GM18907 (cell line): ENCODE results near the gene SEZ6L.
"Not testable (repeated sequence)": the region's sequence is repeated elsewhere in the genome, so short reads cannot be mapped to it uniquely, and the experiment has no call there.

ENCODE experiments used
- ATAC-seq: cut with Tn5 transposase; IDR thresholded peaks from one replicate; pipeline ENCODE4 v1.9.1; 2021; ENCODE audit warnings: mild to moderate bottlenecking, moderate library complexity; ENCODE audit not compliant: unreplicated experiment

SEZ6L gene

DNA sequence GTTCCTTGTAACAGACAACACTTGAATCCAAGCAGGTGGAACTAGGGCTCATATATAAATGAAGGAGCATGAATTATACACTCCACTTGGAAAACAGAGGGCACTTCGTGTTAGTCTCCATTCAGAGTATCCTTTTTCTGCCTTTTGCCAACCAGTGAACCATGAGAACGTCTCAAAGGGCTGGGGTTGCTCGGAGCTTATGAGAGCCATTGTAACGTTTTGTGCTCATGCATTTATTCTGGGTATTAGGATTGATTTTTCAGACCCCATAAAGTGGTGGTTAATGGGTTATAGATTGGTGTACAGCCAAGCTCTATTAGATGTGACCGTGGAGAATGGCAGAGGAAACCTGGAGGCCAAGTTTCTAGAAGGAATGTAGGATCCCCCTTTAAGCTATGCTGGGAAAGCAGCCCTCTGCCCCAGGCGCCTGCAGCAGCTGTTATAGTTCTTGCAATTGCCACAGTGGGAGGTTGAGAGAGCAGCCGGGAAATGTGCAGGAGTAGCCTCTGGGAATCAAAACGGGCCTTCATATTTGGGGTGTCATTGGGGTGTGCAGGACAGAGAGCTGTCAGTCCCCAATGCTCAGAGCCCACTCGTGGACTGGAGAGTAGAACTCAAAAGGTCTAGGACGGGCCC, 205.2 kb downstream of the SEZ6L start:
- ATAC-seq, result no peak

DNA sequence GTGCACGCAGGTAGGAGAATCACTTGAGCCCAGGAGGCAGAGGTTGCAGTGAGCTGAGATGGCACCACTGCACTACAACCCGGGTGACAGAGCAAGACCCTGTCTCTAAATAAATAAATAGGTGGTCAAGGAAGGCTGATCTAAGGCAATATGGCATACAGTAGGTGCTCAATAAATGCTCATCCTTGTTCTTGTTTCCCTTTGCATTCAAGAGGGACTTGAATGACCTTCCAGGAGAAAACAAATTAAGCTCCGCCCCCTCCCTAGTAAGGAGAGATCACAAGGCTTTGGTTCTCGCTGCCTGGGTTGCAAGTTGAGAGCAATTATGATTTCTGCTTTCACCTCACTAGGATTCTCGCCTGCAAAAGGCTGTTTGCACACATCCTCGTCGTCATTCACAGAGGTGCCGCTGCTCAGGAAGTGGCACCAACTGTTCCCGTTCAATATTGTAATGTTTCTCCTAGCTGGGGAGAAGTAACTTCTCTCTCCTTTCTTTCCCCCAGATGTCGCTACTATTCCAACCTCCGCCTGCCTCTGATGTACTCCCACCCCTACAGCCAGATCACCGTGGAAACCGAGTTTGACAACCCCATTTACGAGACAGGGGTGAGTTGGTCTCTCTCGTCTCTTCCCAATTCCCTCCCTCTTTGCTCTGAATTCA, 208.0 kb downstream of the SEZ6L start:
- no peak for ATAC-seq

DNA sequence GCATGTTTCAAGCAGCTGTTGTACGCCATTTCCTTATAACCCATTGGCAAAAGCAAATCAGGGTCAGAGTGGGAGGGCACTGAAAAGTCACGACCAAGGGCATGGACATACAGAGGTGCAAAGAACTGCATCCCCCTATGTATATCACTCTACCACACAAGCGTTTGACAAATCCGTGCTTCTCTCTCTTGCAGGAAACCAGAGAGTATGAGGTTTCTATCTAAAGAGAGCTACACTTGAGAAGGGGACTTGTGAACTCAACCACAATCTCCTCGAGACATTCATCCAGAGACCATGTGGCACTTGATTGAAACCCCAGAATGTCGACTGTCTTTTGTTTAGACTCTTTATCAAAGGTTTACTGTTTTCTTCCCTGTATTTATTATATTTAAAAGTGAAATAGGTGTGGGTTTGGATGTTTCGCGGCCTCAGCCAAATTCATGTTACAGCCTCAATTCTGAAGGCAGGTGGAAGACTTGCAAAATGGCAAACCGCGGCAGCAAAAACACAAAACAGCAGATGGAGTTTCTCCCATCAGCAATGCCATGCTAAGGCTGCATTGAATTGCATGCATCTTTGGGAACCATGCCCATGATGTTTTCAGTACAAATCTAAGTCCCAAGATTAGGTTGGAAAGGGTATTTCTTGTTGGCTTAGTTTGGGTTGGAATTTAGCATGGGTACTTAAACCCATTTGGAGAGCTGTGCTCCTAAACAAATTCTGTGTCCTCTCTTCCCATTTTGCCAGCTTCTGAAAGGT, 211.0 kb downstream of the SEZ6L start:
- ATAC-seq, result no peak

DNA sequence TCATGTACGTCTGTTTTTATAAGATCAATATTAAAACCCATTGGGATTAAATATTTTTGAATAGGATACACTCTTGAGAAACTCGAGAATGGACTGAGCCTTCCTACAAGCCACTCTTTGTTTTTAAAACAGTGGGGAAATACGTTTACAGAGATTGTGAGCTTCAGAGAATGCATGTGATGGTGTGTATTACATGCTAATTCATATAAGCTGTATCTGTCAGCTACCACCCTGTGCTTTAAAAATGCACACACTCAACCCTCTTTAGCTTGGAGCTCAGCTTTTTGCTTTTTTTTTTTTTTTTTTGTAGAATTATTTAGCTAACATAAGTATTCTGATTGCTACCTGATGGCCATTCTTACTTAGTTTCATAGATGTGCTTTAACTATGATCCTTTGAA, 213.5 kb downstream of the SEZ6L start:
- ATAC-seq, result no peak

DNA sequence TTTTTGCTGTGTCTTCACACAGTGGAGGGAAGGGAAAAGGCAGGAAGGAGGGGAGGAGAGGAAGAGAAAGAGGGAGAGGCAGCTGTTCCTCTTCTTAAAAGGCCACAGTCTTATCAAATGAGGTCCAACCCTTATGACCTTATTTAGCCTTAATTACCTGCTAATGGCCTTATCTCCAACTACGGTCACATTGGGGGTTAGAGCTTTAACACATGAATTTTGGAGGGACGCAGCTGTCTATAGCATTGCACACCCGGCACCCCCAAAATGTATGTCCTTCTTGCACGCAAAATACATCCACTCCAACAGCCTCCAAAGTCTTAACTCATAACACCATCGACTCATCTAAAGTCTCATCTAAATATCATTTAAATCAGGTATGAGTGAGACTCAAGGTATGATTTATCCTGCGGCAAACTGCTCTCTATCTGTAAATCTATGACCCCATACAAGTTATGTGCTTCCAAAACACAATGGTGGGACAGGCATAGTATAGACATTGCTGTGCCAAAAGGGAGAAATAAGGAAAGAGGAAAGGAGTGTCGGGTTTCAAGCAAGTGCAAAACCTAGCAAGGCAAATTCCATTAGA, 214.8 kb downstream of the SEZ6L start:
- ATAC-seq, result no peak

DNA sequence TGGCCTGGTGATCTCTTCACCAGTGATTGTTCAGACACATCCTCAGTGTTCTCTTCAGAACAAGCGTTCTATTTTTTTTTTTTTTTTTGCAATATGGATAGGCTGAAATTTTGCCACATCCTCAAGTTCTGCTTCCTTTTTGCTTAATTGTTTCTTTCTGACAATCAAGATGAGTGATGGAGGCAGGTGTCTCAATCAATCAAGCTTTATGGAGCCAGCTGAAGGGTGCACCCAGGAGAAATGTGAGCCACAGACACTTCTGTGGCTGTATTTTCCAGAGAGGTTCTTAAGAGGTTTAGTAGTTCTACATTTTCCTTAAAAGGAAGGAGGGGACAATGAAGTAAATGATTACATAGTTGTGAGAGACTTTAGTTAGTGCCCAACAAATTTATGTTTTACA, 215.9 kb downstream of the SEZ6L start:
- ATAC-seq, result no peak

DNA sequence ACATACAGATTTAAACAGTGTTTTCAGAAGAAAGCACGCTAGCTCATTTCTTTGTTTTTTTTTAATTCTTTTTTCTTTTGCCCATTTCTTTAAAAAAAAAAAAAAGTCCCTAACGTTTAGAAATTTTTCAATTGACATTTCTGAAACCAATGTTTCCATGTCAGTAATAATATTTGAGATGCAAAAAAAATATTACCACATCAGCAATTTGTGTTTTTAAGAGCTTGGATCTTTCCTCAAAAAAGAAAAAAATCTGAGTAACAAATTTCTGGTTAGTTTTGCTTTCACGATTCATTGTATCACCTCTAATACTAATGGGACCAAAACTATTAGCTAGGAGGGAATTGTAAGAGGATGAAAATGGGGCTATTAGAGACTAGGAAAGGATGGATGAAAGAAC, 219.9 kb downstream of the SEZ6L start:
- ATAC-seq, result no peak

DNA sequence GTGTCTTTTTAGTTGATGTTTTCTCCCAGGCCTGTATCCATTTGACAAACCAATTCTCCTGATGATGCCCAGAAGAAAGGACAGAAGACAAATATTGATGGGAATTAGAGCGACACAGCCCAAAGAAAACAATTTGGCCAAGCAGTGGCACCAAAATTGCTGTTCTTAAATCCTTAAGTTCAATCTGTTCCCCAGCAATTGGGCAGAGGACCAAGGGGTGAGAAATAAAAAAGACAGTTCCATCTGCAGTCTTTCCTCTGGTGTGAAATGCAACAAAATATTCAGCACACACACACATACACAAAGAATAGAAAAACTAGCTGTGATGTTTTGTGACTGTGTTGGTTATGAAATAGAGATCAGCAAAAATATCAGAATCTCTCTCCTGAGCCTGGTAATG, 221.8 kb downstream of the SEZ6L start:
- no peak for ATAC-seq

DNA sequence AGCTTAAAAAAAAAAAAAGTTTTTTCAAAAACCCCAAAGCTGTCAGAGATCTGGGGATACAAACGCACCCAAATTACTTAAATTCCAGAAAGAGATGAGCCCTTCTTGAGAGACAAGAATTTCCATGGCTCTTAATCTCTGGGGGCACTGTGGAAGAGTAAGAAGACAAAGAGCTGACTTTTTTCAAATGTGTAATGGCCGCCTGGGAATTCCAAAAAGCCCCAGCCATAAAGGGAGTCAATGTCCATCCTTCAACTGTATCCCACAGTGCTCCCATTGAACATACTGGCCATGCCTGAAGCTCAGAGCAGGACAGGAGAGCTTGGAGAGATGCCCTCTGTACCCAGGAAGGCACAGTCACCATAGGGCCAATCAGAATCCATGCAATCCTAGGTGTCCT, 222.4 kb downstream of the SEZ6L start:
- ATAC-seq, result no peak

DNA sequence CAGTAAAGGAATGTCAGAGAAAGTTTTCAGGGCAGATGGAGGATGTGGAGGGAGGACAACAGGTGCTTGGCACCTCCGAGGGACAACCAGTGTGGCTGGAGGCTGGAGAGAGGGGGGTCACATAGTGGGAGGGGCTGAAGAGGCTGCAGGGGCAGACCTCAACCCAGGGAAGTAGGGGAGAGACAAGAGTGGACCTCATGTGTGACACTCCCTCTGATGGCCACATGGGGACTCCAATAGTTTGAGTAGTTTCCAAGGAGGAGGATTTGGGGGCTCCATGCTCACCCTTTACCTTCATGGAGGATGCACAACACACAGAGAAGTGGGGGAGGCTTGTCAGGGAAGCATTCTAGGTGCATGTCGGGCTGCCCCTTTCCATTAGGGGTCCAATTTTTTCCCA, 224.7 kb downstream of the SEZ6L start:
- no peak for ATAC-seq

DNA sequence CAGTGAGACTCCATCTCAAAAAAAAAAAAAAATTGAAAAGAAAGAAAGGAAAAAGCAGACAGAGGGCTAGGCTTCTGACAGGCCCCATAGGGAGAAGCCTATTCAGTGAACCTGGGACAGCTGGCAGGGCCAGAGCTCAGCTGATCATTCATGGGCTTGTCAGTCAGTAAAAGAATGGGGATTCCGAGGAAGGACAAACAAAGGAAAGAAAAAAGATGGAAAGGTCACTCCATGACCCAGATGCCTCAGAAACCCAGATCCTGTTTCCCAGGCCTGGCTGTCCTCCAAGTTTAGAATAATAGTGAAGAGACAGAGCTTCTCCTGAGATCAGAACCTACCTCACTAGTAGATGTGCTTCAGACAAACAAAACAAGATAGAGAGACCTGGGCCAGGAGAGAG, 225.5 kb downstream of the SEZ6L start:
- no peak for ATAC-seq

DNA sequence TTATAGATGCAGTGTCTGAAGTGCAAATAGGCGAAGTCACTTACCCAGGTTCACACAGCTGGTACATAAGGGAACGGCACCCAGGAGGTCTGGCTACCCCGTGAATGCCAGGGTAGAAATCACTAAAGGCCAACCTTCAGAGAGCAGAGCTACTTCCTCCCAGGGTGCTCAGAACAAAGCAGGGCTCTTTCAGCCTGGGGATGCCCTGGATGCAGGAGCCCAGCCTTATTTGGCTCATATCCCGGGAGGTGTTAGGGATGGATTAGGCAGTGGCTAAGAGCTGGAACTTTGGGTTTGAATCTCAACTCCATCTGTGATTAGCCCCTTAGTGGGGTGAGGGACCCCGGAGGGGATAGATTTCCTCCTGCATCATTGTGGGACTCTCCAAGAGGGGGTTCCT, 226.7 kb downstream of the SEZ6L start:
- ATAC-seq, result no peak

DNA sequence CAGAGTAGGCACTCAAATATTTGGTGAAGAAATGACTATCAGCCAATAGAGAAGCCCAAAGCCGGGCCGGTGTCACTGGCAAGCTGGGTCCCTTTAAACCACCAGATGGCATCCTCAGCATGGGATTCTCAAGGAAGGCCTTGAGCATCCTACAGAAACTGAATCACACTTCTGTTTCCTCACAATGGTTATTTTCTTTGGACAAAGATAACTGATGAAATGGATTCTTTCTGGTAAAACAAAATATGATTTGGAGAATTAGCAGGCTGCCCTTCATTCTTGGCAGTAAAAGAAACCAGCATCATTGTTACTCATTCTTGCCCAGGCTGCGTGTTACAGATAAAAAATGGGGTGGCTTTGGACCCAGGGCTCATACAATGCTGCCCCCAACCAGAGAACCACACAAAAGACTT, 229.5 kb downstream of the SEZ6L start:
- ATAC-seq, result no peak

DNA sequence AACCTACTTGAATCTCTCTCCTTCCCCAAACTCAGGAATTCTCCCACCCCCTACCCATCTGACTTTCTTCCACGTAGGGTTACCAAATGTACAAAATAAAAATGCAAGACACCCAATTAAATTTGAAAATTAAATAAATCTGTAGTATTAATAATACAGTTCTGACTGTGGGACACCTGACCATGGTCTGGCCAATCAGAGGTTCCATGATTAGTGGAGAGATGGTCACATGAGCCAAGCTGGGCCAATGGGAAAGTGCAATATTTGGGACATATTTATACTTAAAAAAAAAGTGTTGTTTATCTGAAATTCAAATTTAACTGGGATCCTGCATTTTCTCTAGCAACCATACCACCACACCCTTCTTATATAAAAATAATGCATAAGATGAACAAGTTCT, 230.0 kb downstream of the SEZ6L start:
- no peak for ATAC-seq

DNA sequence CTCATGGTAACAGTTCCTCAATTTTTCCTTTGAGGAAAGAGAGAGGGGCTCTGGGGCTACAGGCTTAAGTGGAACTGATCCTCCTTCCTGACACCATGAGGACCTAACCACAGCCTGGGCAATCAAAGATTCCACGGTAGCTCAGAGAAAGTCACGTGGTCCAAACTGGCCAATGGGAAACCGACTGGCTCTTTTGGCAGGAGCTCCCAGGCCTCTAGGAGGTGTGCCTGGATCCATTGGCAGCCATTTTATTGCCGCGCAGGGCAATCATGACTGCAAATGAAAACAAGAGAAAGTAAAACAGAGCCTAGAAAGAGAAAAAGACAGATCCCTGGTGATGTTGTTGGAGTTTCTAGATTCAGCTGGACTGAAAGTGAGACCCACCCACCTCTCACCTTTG, 232.5 kb downstream of the SEZ6L start:
- ATAC-seq, result no peak

DNA sequence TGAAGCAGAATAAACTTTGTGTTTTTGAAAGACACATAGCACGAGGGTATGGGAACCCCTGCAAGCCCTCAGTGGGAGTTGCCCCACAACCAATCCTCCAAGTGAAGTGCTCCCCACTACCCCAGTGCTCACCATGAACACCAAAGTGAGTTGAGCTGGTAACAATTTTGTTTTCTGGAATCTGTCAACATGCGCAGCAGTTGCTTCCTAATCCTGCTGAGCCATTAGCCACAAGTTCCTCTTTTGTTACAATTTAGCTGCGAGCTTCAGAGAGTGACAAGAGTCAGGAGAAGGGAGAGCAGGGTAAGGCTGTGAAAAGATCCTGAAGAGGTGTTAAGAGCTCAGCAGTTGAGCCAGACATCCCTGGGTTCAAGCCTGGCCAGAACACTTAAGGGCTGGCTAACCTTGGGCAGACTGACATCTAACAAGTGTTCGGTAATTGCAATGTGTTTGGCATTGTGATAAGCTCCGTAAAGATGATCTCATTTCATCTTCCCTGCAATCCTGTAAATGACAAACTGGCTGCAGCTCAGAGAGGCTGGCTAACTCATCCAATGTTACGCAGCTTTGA, 235.7 kb downstream of the SEZ6L start:
- ATAC-seq, result no peak

DNA sequence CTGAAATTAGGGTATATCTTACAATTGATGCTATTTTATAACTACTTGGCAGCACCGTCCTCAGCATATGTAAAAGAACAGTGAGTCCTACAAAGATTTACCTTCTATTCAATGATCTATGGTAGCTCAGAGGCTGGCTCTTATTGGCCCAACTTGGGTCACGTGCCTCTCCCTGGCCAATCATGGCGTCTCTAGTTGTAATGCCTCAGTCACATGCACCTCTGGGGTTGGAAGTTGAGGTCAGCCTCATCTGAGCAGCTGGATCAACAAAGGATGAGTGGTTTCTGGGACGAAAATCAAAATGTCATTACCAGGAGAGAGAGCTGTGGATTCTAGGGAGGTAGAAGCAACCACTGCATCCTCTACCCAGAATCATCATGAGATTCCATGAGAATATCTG, 236.9 kb downstream of the SEZ6L start:
- no peak for ATAC-seq

DNA sequence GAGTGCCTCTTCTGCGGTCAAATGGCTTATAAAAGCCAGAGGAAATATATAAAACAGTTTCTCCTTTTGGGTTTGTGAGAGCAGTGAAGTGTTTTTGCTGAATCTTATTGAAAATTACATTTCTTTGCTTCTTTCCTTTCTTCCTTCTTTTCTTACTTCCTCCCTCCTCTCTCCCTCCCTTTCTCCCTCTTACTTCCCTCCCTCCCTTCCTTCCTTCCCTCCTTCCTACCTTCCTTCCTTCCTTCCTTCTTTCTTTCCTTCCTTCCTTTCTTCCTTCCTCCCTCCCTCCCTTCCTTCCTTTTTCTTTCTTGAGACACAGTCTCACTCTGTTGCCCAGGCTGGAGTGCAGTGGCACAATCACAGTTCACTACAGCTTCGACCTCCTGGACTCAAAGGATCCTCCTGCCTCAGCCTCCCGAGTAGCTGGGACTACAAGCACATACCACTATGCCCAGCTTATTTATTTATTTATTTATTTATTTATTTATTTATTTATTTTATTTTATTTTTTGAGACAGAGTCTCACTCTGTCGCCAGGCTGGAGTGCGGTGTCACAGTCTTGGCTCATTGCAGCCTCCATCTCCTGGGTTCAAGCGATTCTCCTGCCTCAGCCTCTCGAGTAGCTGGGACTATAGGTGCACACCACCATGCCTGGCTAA, 239.4 kb downstream of the SEZ6L start:
- ATAC-seq, result not testable (repeated sequence)

DNA sequence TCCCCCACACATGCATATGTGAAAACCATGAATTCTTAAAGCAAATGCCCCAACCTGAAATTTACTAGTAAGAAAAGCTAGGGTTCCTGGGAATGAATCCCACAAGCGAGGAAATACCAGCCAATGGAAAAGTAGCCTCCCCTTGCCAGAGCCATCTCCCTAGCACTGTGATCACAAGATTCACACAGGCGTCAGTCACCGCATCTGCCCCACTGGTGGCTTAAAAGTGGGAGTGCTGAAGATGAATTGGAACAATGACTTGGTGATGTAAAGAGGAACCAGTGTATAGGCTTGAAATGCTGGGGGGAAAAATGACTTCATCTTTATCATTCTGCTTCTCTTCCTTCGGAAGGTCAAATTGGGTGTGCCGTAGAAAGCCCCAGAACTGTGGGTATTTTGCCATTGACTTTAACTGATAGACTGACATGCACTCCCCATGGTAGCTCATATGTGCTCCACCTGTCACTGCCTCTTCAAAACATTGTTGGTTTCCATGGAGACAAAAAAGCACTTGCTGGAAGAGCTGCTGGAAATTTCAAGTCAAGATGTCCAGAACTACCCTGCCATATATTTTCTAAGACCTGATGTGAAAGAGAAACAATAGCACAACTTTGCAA, 240.6 kb downstream of the SEZ6L start:
- ATAC-seq, result no peak

DNA sequence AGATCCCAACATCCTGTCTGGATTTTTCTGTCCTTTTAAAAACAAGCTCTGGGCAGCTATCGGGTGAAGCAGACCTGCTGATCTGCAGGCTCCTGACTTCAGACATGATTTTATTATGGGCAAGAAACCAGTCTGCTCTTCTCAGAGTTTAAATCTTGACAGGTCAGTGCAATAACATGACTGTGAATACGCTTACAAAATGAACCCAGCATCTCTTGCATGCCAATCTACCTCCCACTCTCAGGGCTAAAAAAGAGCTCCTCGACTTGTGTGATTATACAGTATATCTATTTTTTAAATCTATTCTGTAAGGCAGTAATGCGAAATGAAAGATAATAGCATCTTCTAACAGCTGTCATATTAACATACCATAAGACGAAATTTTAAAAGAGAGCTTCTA, 241.1 kb downstream of the SEZ6L start:
- ATAC-seq, result no peak

DNA sequence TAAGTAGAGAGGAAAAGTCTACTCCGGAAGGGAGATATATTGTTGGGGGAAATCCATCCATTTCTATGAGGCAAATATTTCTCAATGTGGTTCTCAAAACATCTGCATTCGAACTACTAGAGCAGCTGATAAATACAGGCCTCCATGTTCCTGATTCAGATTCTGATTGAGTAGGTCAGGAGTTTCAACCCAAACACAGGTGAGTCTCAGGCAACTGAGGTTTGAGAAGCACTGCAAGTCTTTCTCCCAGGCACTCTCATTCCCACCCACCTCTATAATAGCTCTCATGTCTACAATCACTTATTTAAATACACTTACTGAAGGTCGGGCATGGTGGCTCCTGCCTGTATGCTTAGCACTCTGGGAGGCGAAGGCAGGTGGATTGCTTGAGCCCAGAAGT, 245.1 kb downstream of the SEZ6L start:
- ATAC-seq, result no peak
